SU-DHL-6 (cell line): ENCODE measurements around the gene ZDHHC11B.
"Not testable (repeated sequence)": the region's sequence is repeated elsewhere in the genome, so short reads cannot be mapped to it uniquely, and the experiment has no call there.

Source experiments
- H2AFZ ChIP-seq: fragments of 200-600 bp; sonication (generic); 2 replicates; pipeline ENCODE4 v1.6.1; 2014; ENCODE audit warnings: low read depth, mild to moderate bottlenecking, moderate library complexity, mixed read lengths, antibody characterized with exemption, low read length; ENCODE audit not compliant: severe bottlenecking
- H3F3A ChIP-seq: fragments of 200-600 bp; shearing (Covaris generic); 2 replicates; pipeline ENCODE4 v1.6.0; 2016; ENCODE audit warnings: antibody characterized with exemption, mild to moderate bottlenecking; ENCODE audit not compliant: insufficient read depth
- H3K27ac ChIP-seq: fragments of 200-600 bp; sonication (generic); 2 replicates; pipeline ENCODE4 v1.5.1; 2016; ENCODE audit warnings: low read depth, mild to moderate bottlenecking, low read length, moderate library complexity, mixed read lengths
- H3K27me3 ChIP-seq: fragments of 200-600 bp; sonication (generic), shearing (Covaris generic); 2 replicates; pipeline ENCODE4 v1.6.0; 2014; ENCODE audit warnings: mild to moderate bottlenecking, low read length
- H3K36me3 ChIP-seq: fragments of 200-600 bp; sonication (generic); 2 replicates; pipeline ENCODE4 v1.6.1; 2014; ENCODE audit warnings: mild to moderate bottlenecking, low read length, mixed read lengths
- H3K4me2 ChIP-seq: fragments of 300-600, 200-600 bp; shearing (Covaris generic), sonication (generic); 2 replicates; pipeline ENCODE4 v1.6.0; 2014; ENCODE audit warnings: low read length, low read depth, mild to moderate bottlenecking; ENCODE audit not compliant: poor library complexity, severe bottlenecking
- H3K4me3 ChIP-seq: fragments of 200-600 bp; sonication (generic); 2 replicates; pipeline ENCODE4 v1.5.1; 2014; ENCODE audit warnings: antibody characterized with exemption, low read length, mild to moderate bottlenecking, mixed read lengths; ENCODE audit not compliant: insufficient read depth, poor library complexity, severe bottlenecking
- H3K79me2 ChIP-seq: fragments of 200-600 bp; sonication (generic); 2 replicates; pipeline ENCODE4 v1.6.1; 2014; ENCODE audit warnings: mild to moderate bottlenecking, low read length, moderate library complexity; ENCODE audit not compliant: insufficient read depth
- H3K9ac ChIP-seq: fragments of 200-600 bp; sonication (generic); 2 replicates; pipeline ENCODE4 v1.7.0; 2014; ENCODE audit warnings: mild to moderate bottlenecking, low read length
- H3K9me2 ChIP-seq: fragments of 200-600 bp; sonication (generic); replicated peaks from 2 replicates; pipeline ENCODE4 v1.6.1; 2014; ENCODE audit warnings: low read length; ENCODE audit not compliant: insufficient read depth
- H3K9me3 ChIP-seq: fragments of 200-600 bp; sonication (generic); 2 replicates; pipeline ENCODE4 v1.6.1; 2014; ENCODE audit warnings: low read length, mixed read lengths; ENCODE audit not compliant: insufficient read depth
- H4K20me1 ChIP-seq: fragments of 200-600 bp; sonication (generic); 2 replicates; pipeline ENCODE4 v1.6.1; 2014; ENCODE audit warnings: low read depth, mild to moderate bottlenecking, antibody characterized with exemption, low read length, moderate library complexity, mixed read lengths
- EZH2phosphoT487 ChIP-seq: fragments of 200-600 bp; sonication (generic), shearing (Covaris generic); conservative IDR thresholded peaks from 2 replicates; pipeline ENCODE4 v1.6.1; 2018; ENCODE audit warnings: mild to moderate bottlenecking, antibody characterized with exemption, low read length, moderate library complexity, mixed read lengths
- TF ChIP-seq, protein P1 (sequence below): fragments of 200-600 bp; sonication (generic); IDR thresholded peaks from one replicate; pipeline ENCODE4 v1.5.1; 2017; ENCODE audit warnings: antibody characterized with exemption, mild to moderate bottlenecking, low read length, moderate library complexity; ENCODE audit not compliant: insufficient read depth, poor library complexity, severe bottlenecking

ZDHHC11B gene

DNA sequence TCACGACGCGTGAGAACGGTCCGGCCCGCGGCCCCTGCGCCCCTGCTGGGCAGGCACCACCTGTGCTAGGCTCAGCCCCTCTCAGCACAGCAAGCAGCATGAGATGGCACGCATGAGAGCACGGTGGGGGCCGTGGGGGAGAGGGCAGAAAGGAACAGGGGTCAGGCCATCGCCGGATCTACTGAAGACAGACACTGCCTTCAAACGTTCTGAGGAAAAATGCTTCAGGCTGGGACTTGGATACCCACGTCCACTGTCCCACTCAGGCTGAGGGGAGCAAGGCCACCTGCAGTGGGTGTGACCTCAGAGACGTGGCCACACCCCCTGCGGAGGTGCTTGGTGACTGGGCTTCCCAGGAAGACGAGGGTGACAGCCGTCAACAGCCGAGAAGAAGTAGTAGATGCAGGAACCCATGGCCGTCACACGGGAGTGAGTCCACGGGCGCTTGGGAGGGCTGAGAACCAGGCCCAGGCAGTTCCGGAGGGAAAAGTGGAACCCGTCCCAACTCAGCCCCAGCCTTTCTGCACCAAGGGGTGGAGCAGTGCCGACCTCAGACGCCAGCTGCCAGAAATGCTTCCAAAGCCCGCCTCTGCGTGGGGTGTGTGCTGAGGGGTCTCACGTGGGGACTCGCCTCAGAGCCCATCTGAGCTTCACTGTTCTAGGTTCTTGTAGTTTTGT, 104.3 kb downstream of the ZDHHC11B start:
- not testable (repeated sequence) for H2AFZ ChIP-seq, H3K27me3 ChIP-seq, H3K36me3 ChIP-seq, H3K27ac ChIP-seq, H3K4me3 ChIP-seq, H3K9me3 ChIP-seq, H3K79me2 ChIP-seq, H3F3A ChIP-seq, H3K9me2 ChIP-seq, H3K4me2 ChIP-seq, H3K9ac ChIP-seq, H4K20me1 ChIP-seq

DNA sequence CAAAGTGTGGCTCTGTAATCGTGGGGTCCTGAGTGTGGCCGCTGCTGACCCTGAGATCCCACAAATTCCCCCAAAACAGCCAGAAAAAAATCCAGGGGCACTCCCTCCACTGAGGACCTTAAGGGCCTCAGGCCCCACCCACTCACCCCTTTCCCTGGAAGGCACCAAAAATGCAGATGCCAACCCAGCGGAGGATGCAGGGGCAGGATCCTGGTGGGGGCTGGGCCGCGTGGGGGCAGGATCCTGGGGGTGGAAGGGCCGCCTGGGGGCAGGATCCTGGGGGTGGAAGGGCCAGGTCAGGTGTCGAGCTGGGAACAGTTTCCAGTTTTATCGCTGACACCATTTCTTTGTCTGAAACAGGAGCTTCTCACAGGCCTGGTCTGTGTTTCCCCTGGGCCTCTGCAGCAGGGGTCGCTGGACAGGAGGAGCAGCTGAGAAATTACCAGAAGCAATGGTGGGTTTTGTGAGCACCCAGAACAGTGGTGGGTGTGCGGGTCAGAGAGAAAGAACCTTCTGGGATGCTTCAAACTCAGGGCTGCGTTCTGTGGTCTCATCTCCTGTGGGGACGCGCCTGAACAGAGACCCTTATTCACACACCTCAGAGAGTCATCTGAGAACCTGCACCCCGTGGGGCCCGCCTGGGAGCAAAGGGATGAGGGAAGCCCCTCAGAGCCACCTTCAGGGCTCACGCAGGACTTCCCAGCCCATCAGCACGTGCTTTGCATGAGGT, 105.2 kb downstream of the ZDHHC11B start:
- H3K9ac ChIP-seq, H3K79me2 ChIP-seq, H3K9me3 ChIP-seq, H4K20me1 ChIP-seq, H3K27me3 ChIP-seq, H3F3A ChIP-seq, H3K4me3 ChIP-seq, H3K9me2 ChIP-seq, H3K4me2 ChIP-seq, H3K27ac ChIP-seq, H3K36me3 ChIP-seq, H2AFZ ChIP-seq: not testable (repeated sequence)

DNA sequence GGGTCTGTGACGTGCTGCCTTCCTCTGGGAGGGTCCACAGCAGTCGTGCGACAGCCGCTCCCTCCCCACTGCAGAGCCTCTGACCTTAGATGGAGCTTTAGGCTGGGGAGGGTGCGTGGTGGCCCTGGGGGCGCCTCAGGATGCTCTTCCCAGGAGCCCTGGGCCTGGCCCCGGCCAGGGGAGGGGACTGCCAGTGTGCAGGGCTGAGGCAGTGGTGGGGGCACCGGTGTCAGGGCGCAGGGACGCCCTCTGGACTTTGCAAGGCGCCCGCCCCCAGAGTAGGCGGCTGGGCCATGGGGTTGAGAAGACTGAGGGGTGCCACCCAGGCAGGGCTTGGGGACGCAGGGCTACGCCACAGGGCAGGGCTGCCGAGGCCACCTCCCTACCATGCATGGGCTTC, 106.0 kb downstream of the ZDHHC11B start:
- H4K20me1 ChIP-seq, H3K79me2 ChIP-seq, H3F3A ChIP-seq, H3K36me3 ChIP-seq, H3K9me2 ChIP-seq, H3K4me3 ChIP-seq, H3K9ac ChIP-seq, H2AFZ ChIP-seq, H3K27ac ChIP-seq, H3K27me3 ChIP-seq, H3K9me3 ChIP-seq, H3K4me2 ChIP-seq: not testable (repeated sequence)

DNA sequence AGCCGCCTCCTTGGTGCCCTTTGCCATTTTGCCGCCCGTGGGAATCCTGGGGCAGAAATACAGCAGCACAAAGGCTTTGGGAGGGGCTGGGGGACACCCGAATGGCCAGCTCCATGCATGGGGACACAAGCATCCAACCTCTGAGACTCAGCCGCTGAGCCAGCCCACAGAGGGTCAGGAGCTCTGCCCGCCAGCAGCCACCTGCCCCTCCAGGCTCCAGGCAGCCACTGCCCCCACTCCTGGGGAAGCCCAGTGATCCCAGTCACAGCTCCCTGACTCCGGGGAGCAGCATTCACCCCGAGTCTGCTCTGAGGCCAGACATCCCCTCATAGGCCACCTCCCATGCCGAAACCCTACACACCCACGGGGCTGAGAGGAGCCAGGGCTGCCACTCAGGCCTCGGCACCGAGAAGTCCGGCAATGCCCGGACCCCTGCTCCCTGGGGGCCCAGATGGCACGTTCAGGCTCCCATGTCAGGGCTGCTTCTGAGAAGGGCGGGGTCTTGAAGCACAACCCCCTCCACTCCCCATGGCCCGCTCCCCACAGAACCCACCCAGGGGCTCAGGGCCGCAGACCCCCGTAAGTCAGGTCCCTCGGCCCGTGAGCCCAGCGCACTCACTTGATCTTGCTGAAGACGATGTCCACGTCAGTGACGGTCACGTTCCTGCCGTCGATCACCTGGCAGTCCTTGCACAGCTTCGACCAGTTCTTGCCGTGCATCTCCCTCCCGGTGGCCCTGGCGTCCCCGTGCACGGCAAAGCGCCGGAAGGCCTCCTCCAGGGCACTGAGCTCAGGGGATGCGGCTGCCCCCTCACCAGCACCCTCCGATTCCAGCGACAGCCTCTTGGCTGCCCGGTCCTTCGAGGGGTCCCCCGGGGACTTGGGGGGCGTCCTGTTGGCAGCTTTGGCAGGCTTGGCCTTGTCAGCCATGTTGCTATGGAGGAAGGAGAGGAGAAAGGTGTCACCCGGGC, 107.1 kb downstream of the ZDHHC11B start:
- Histone ChIP-seq H3F3A (no peaks in the 10 kb centered on the region), H3K79me2 (no peaks in the 10 kb centered on the region), H3K27ac (no peak overlapping the region), H3K4me2 (no peak overlapping the region), H3K4me3 (no peak overlapping the region), H3K27me3 (no peaks in the 10 kb centered on the region), H3K9ac (no peak overlapping the region), H3K36me3 (no peaks in the 10 kb centered on the region), H2AFZ (no peak overlapping the region), H4K20me1 (no peaks in the 10 kb centered on the region), H3K9me3 (no peaks in the 10 kb centered on the region), H3K9me2 (no peaks in the 10 kb centered on the region)
- TF ChIP-seq, protein P1, sequence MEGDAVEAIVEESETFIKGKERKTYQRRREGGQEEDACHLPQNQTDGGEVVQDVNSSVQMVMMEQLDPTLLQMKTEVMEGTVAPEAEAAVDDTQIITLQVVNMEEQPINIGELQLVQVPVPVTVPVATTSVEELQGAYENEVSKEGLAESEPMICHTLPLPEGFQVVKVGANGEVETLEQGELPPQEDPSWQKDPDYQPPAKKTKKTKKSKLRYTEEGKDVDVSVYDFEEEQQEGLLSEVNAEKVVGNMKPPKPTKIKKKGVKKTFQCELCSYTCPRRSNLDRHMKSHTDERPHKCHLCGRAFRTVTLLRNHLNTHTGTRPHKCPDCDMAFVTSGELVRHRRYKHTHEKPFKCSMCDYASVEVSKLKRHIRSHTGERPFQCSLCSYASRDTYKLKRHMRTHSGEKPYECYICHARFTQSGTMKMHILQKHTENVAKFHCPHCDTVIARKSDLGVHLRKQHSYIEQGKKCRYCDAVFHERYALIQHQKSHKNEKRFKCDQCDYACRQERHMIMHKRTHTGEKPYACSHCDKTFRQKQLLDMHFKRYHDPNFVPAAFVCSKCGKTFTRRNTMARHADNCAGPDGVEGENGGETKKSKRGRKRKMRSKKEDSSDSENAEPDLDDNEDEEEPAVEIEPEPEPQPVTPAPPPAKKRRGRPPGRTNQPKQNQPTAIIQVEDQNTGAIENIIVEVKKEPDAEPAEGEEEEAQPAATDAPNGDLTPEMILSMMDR, result no peak
- TF ChIP-seq EZH2phosphoT487, result no peak
